Lower lobe of right lung (tissue), 2 donors: Measurements from ENCODE around the gene ZNF397. TPM values are rescaled to one million over a fixed set of nuclear protein-coding genes. Genes with fewer than 3 reads are reported as not detected.
A peak's percentile ranks its signal among the peaks of the same experiment; 100 is the strongest.

ENCODE experiments used
- ATAC-seq, 2 donors: fragments of 200-7000 bp; cut with Tn5 transposase; one replicate each; pipeline ENCODE4 v1.9.1; 2020 to 2022; ENCODE audit warnings: mild to moderate bottlenecking in 2 of 2, moderate library complexity in 2 of 2
- DNase-seq: peaks from one replicate; pipeline ENCODE4 v3.0.0-alpha.2; 2020
- H3K27ac ChIP-seq: fragments of 200-600 bp; one replicate; pipeline ENCODE4 v1.8.0; 2022
- H3K27me3 ChIP-seq: fragments of 200-600 bp; one replicate; pipeline ENCODE4 v1.8.0; 2022; ENCODE audit warnings: low read depth
- H3K36me3 ChIP-seq: fragments of 200-600 bp; one replicate; pipeline ENCODE4 v1.8.0; 2022; ENCODE audit warnings: mild to moderate bottlenecking
- H3K4me1 ChIP-seq: fragments of 200-600 bp; one replicate; pipeline ENCODE4 v1.8.0; 2022
- H3K4me3 ChIP-seq: fragments of 200-600 bp; one replicate; pipeline ENCODE4 v1.8.0; 2022; ENCODE audit warnings: mild to moderate bottlenecking
- H3K9me3 ChIP-seq: fragments of 200-600 bp; one replicate; pipeline ENCODE4 v1.8.0; 2022
- intact Hi-C: fragments of 100-400 bp; cut with DNase I; formaldehyde crosslinking; loops from one replicate; pipeline ENCODE4 v1.11.0; 2022
- total RNA-seq: library from RNA; stranded (reverse); fragmentation: NEBNext Ultra II Directional; extraction: Animal tissue kit (Norgen Biotek cat#: 25700); gene quantifications from one replicate; pipeline ENCODE4 v1.2.1, GENCODE V29; 2021
- TF ChIP-seq, protein P1 (sequence below): fragments of 200-600 bp; IDR thresholded peaks from one replicate; pipeline ENCODE4 v1.8.0; 2022; ENCODE audit warnings: antibody characterized with exemption, mild to moderate bottlenecking
- donor health status: DM: no; HTN: yes; CAD: no; lungs with severe emphysema.

The ZNF397 gene
- total RNA-seq, 1 donor from 2014 or later: 33.1 TPM

- Histone ChIP-seq H3K4me3 (no peak overlapping the region), H3K9me3 (no peaks in the 10 kb centered on the region), H3K27me3 (no peaks in the 10 kb centered on the region), H3K36me3 (no peaks in the 10 kb centered on the region), H3K27ac (no peak overlapping the region), H3K4me1 (no peaks in the 10 kb centered on the region)
- TF ChIP-seq, protein P1, sequence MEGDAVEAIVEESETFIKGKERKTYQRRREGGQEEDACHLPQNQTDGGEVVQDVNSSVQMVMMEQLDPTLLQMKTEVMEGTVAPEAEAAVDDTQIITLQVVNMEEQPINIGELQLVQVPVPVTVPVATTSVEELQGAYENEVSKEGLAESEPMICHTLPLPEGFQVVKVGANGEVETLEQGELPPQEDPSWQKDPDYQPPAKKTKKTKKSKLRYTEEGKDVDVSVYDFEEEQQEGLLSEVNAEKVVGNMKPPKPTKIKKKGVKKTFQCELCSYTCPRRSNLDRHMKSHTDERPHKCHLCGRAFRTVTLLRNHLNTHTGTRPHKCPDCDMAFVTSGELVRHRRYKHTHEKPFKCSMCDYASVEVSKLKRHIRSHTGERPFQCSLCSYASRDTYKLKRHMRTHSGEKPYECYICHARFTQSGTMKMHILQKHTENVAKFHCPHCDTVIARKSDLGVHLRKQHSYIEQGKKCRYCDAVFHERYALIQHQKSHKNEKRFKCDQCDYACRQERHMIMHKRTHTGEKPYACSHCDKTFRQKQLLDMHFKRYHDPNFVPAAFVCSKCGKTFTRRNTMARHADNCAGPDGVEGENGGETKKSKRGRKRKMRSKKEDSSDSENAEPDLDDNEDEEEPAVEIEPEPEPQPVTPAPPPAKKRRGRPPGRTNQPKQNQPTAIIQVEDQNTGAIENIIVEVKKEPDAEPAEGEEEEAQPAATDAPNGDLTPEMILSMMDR: no peak
- DNase-seq (no peak), ATAC-seq (peak in 1 of 2 donors; percentile 28)
- intact Hi-C loops: no loop called here
These were observed 20.4 kb upstream of the ZNF397 start for GRCh38 chr18:35220424-35220823.

- TF ChIP-seq, protein P1: no peak
- intact Hi-C loops: no loop called here
- Histone ChIP-seq H3K27me3 (no peaks in the 10 kb centered on the region), H3K36me3 (no peaks in the 10 kb centered on the region), H3K27ac (no peak overlapping the region), H3K4me3 (no peak overlapping the region), H3K4me1 (no peaks in the 10 kb centered on the region), H3K9me3 (no peaks in the 10 kb centered on the region)
- no peak for ATAC-seq
- no peak for DNase-seq
These were observed 17.0 kb upstream of the ZNF397 start for GRCh38 chr18:35223797-35224196.

DNA sequence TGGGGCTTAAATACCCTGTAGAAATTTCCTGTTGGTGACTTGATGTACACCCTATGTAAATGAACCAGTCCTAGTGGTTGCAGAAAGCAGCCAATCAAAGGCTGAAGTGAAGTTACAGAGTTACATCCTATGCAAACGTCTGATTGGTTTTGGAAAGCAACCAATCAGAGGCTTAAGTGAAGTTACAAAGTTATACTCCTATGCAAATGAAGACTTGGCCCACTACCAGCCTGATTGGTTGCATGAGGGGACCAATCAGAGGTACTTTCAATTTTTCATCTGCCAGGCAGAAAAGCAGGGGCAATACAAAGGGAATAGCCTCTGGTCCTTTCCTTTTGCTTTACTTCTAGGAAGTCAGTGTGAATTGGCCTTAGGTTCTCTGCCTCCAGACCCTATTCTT is 13.6 kb upstream of the ZNF397 start:
- H3K4me1 ChIP-seq: peaks cover 6% of the 10 kb centered on the region
- intact Hi-C loops: no loop called here
- H3K36me3 ChIP-seq: no peaks in the 10 kb centered on the region
- no peaks in the 10 kb centered on the region for H3K27me3 ChIP-seq
- H3K9me3 ChIP-seq: no peaks in the 10 kb centered on the region
- DNase-seq (no peak), ATAC-seq (no peak)
- H3K4me3 ChIP-seq: no peak overlapping the region
- no peak overlapping the region for H3K27ac ChIP-seq
- TF ChIP-seq, protein P1: no peak

- TF ChIP-seq, protein P1: peak; percentile 95
- no peaks in the 10 kb centered on the region for H3K27me3 ChIP-seq
- H3K4me3 ChIP-seq: peak overlapping the region; percentile 17
- no peaks in the 10 kb centered on the region for H3K36me3 ChIP-seq
- H3K9me3 ChIP-seq: no peaks in the 10 kb centered on the region
- peak; percentile 93 to 97 for ATAC-seq
- peak; percentile 80 for DNase-seq
- peaks cover 6% of the 10 kb centered on the region for H3K4me1 ChIP-seq
- H3K27ac ChIP-seq: no peak overlapping the region
- intact Hi-C loops: no loop called here
These were observed 9.8 kb upstream of the ZNF397 start for GRCh38 chr18:35231052-35231451.

GRCh38 chr18:35236571-35237363 is 4.1 kb upstream of the ZNF397 start:
- ATAC-seq (no peak), DNase-seq (no peak)
- Histone ChIP-seq H3K9me3 (no peaks in the 10 kb centered on the region), H3K4me3 (no peak overlapping the region), H3K4me1 (no peaks in the 10 kb centered on the region), H3K27ac (no peak overlapping the region), H3K27me3 (no peaks in the 10 kb centered on the region), H3K36me3 (no peaks in the 10 kb centered on the region)
- intact Hi-C loops: no loop called here
- TF ChIP-seq, protein P1: no peak
